Activated CD4-positive, alpha-beta T cell treated with anti-CD3 and anti-CD28 coated beads for 36 hours (primary cell): ENCODE results near the gene EMP1. TPM values are rescaled to one million over a fixed set of nuclear protein-coding genes. Genes with fewer than 3 reads are reported as not detected.

Source experiments
- ATAC-seq: fragments of 200-7000 bp; cut with Tn5 transposase; one replicate; pipeline ENCODE4 v1.10.0; 2021; ENCODE audit warnings: mild to moderate bottlenecking, moderate library complexity
- CTCF ChIA-PET: fragments of 350-600 bp; sonication (Branson Sonifier 250); formaldehyde crosslinking; loops from one replicate; lab custom pipeline; 2021; ENCODE audit warnings: antibody characterized with exemption; lab: Charles Lee
- POLR2A ChIA-PET: fragments of 350-600 bp; sonication (Branson Sonifier 250); formaldehyde crosslinking; loops from one replicate; lab custom pipeline; 2021; ENCODE audit warnings: antibody characterized with exemption, inconsistent platforms; lab: Charles Lee
- DNase-seq: peaks from one replicate; pipeline ENCODE4 v3.0.0-alpha.2; 2020
- H3K27ac Mint-ChIP-seq: one replicate; pipeline ENCODE4 v1.8.0; 2021; ENCODE audit warnings: mixed read lengths
- H3K27me3 Mint-ChIP-seq: one replicate; pipeline ENCODE4 v1.8.0; 2021; ENCODE audit warnings: mixed read lengths
- H3K36me3 Mint-ChIP-seq: one replicate; pipeline ENCODE4 v1.8.0; 2021; ENCODE audit warnings: low read depth, mixed read lengths
- H3K4me1 Mint-ChIP-seq: one replicate; pipeline ENCODE4 v1.8.0; 2021; ENCODE audit warnings: mixed read lengths
- H3K4me3 Mint-ChIP-seq: one replicate; pipeline ENCODE4 v1.8.0; 2021; ENCODE audit warnings: mild to moderate bottlenecking, moderate library complexity, mixed read lengths
- H3K9me3 Mint-ChIP-seq: one replicate; pipeline ENCODE4 v1.8.0; 2021; ENCODE audit warnings: low read depth, mixed read lengths
- intact Hi-C, 2 experiments: fragments of 100-400 bp; cut with DNase I in 1 of 2; cut with micrococcal nuclease in 1 of 2; formaldehyde crosslinking; loops; one replicate each; pipeline versions ENCODE4 v1.14.2 to v1.15.1; 2022 to 2024; cut with DNase I, micrococcal nuclease
- total RNA-seq, 2 experiments: library from RNA; stranded (reverse); gene quantifications; one replicate each; pipeline ENCODE4 v1.2.3, GENCODE V29; 2021

Gene EMP1
- total RNA-seq, 2 experiments from 2014 or later, result 12.9 to 16.6 TPM

GRCh38 chr12:13161172-13161571, 35.4 kb upstream of the EMP1 start:
- CTCF ChIA-PET, result interaction anchor here (0.8 to 1.0 kb wide), 3 partner anchors 10 to 175 kb away, joined by 3 to 4 read pairs (median 4); no protein-coding TSS in a partner anchor
- H3K36me3 Mint-ChIP-seq, result no peaks in the 10 kb centered on the region
- POLR2A ChIA-PET, result no interaction called here
- H3K27ac Mint-ChIP-seq, result no peak overlapping the region
- intact Hi-C loops, result loop anchor here in 1 of 2 experiments (10.0 kb wide), 1 partner anchor 184 kb away; no protein-coding TSS in a partner anchor
- H3K4me1 Mint-ChIP-seq, result peaks cover 19% of the 10 kb centered on the region
- ATAC-seq (no peak), DNase-seq (no peak)
- H3K27me3 Mint-ChIP-seq, result peaks cover 2% of the 10 kb centered on the region
- H3K4me3 Mint-ChIP-seq, result no peak overlapping the region
- H3K9me3 Mint-ChIP-seq, result no peaks in the 10 kb centered on the region

- H3K4me3 Mint-ChIP-seq, result no peak overlapping the region
- DNase-seq, result no peak
- intact Hi-C loops, result loop anchor here in 1 of 2 experiments (10.0 kb wide), 1 partner anchor 182 kb away; no protein-coding TSS in a partner anchor
- no peaks in the 10 kb centered on the region for H3K27me3 Mint-ChIP-seq
- POLR2A ChIA-PET, result interaction anchor here (0.7 kb wide), 1 partner anchor 58 kb away, joined by 3 read pairs; no protein-coding TSS in a partner anchor
- no peaks in the 10 kb centered on the region for H3K36me3 Mint-ChIP-seq
- no peak overlapping the region for H3K27ac Mint-ChIP-seq
- peaks cover 24% of the 10 kb centered on the region for H3K4me1 Mint-ChIP-seq
- no peak for ATAC-seq
- CTCF ChIA-PET, result interaction anchor here (1.0 kb wide), 1 partner anchor 9 kb away, joined by 3 read pairs; no protein-coding TSS in a partner anchor
- no peaks in the 10 kb centered on the region for H3K9me3 Mint-ChIP-seq
Measured at GRCh38 chr12:13162904-13163303, 33.6 kb upstream of the EMP1 start.

GRCh38 chr12:13163868-13164635, 32.5 kb upstream of the EMP1 start:
- no peak overlapping the region for H3K27ac Mint-ChIP-seq

GRCh38 chr12:13164921-13165616, 31.5 kb upstream of the EMP1 start:
- Mint-ChIP-seq H3K36me3 (no peaks in the 10 kb centered on the region), H3K4me1 (peaks cover 24% of the 10 kb centered on the region), H3K4me3 (no peak overlapping the region), H3K27ac (peak overlapping the region; percentile 58), H3K27me3 (peaks cover under 1% of the 10 kb centered on the region), H3K9me3 (no peaks in the 10 kb centered on the region)
- intact Hi-C loops, result loop anchor here (1.0 to 10.0 kb wide), 6 partner anchors 8 to 266 kb away; partner anchors contain the start of genes EMP1 (in 2 of the 2) and GSG1 (in 2 of the 2)
- POLR2A ChIA-PET, result interaction anchor here (0.8 kb wide), 1 partner anchor 63 kb away, joined by 4 read pairs; no protein-coding TSS in a partner anchor
- no peak for ATAC-seq
- CTCF ChIA-PET, result interaction anchor here (0.6 to 1.2 kb wide), 4 partner anchors 9 to 239 kb away, joined by 3 to 8 read pairs (median 4); no protein-coding TSS in a partner anchor
- DNase-seq, result no peak

More at GRCh38 chr12:13163868-13164635, 32.5 kb upstream of the EMP1 start:
- CTCF ChIA-PET, result interaction anchor here (0.6 to 1.2 kb wide), 2 partner anchors 48 to 238 kb away, joined by 3 to 8 read pairs; no protein-coding TSS in a partner anchor
- H3K4me3 Mint-ChIP-seq, result no peak overlapping the region
- ATAC-seq, result no peak
- POLR2A ChIA-PET, result no interaction called here
- intact Hi-C loops, result loop anchor here in 1 of 2 experiments (10.0 kb wide), 1 partner anchor 181 kb away; no protein-coding TSS in a partner anchor
- no peaks in the 10 kb centered on the region for H3K27me3 Mint-ChIP-seq
- no peak for DNase-seq
- H3K4me1 Mint-ChIP-seq, result peaks cover 24% of the 10 kb centered on the region
- H3K36me3 Mint-ChIP-seq, result no peaks in the 10 kb centered on the region
- no peaks in the 10 kb centered on the region for H3K9me3 Mint-ChIP-seq

GRCh38 chr12:13165617-13166041, 30.9 kb upstream of the EMP1 start:
- peak; percentile 92 for DNase-seq
- Mint-ChIP-seq H3K27ac (peak overlapping the region; percentile 58), H3K4me1 (peaks cover 24% of the 10 kb centered on the region), H3K9me3 (no peaks in the 10 kb centered on the region), H3K27me3 (peaks cover 2% of the 10 kb centered on the region), H3K36me3 (no peaks in the 10 kb centered on the region), H3K4me3 (no peak overlapping the region)
- intact Hi-C loops, result loop anchor here (1.0 to 10.0 kb wide), 6 partner anchors 8 to 266 kb away; partner anchors contain the start of genes EMP1 (in 2 of the 2) and GSG1 (in 2 of the 2)
- ChIA-PET CTCF (interaction anchor here (0.9 to 1.2 kb wide), 3 partner anchors 9 to 90 kb away, joined by 3 to 8 read pairs (median 6); no protein-coding TSS in a partner anchor), POLR2A (interaction anchor here (0.8 kb wide), 1 partner anchor 64 kb away, joined by 4 read pairs; no protein-coding TSS in a partner anchor)
- peak; percentile 97 for ATAC-seq

- Mint-ChIP-seq H3K36me3 (no peaks in the 10 kb centered on the region), H3K4me1 (peaks cover 24% of the 10 kb centered on the region), H3K4me3 (no peak overlapping the region), H3K27me3 (peaks cover 9% of the 10 kb centered on the region), H3K27ac (no peak overlapping the region), H3K9me3 (no peaks in the 10 kb centered on the region)
- ATAC-seq, result no peak
- intact Hi-C loops, result loop anchor here in 1 of 2 experiments (10.0 kb wide), 1 partner anchor 178 kb away; no protein-coding TSS in a partner anchor
- ChIA-PET CTCF (interaction anchor here (1.3 kb wide), 1 partner anchor 64 kb away, joined by 4 read pairs; the partner anchor contains the start of gene GSG1), POLR2A (interaction anchor here (0.6 kb wide), 1 partner anchor 187 kb away, joined by 3 read pairs; no protein-coding TSS in a partner anchor)
- DNase-seq, result no peak
Measured at GRCh38 chr12:13167226-13167625, 29.3 kb upstream of the EMP1 start.

GRCh38 chr12:13167906-13168305, 28.6 kb upstream of the EMP1 start:
- no peaks in the 10 kb centered on the region for H3K36me3 Mint-ChIP-seq
- DNase-seq, result no peak
- peaks cover 9% of the 10 kb centered on the region for H3K27me3 Mint-ChIP-seq
- intact Hi-C loops, result loop anchor here in 1 of 2 experiments (10.0 kb wide), 1 partner anchor 177 kb away; no protein-coding TSS in a partner anchor
- H3K4me1 Mint-ChIP-seq, result peaks cover 29% of the 10 kb centered on the region
- H3K9me3 Mint-ChIP-seq, result no peaks in the 10 kb centered on the region
- ChIA-PET CTCF (interaction anchor here (1.3 kb wide), 1 partner anchor 65 kb away, joined by 4 read pairs; the partner anchor contains the start of gene GSG1), POLR2A (no interaction called here)
- no peak for ATAC-seq
- no peak overlapping the region for H3K27ac Mint-ChIP-seq
- H3K4me3 Mint-ChIP-seq, result no peak overlapping the region

GRCh38 chr12:13169272-13169671, 27.3 kb upstream of the EMP1 start:
- no peak overlapping the region for H3K4me3 Mint-ChIP-seq

GRCh38 chr12:13170892-13171490, 25.5 kb upstream of the EMP1 start:
- peaks cover 9% of the 10 kb centered on the region for H3K27me3 Mint-ChIP-seq
- no peaks in the 10 kb centered on the region for H3K9me3 Mint-ChIP-seq
- no peak overlapping the region for H3K4me3 Mint-ChIP-seq
- ChIA-PET CTCF (no interaction called here), POLR2A (no interaction called here)
- H3K4me1 Mint-ChIP-seq, result peaks cover 26% of the 10 kb centered on the region
- intact Hi-C loops, result no loop called here
- H3K27ac Mint-ChIP-seq, result no peak overlapping the region
- DNase-seq (no peak), ATAC-seq (no peak)
- H3K36me3 Mint-ChIP-seq, result no peaks in the 10 kb centered on the region

More at GRCh38 chr12:13169272-13169671, 27.3 kb upstream of the EMP1 start:
- intact Hi-C loops, result loop anchor here in 1 of 2 experiments (10.0 kb wide), 1 partner anchor 176 kb away; no protein-coding TSS in a partner anchor
- ATAC-seq, result no peak
- peaks cover 41% of the 10 kb centered on the region for H3K4me1 Mint-ChIP-seq
- H3K36me3 Mint-ChIP-seq, result no peaks in the 10 kb centered on the region
- ChIA-PET CTCF (interaction anchor here (1.0 kb wide), 1 partner anchor 26 kb away, joined by 3 read pairs; no protein-coding TSS in a partner anchor), POLR2A (no interaction called here)
- no peaks in the 10 kb centered on the region for H3K9me3 Mint-ChIP-seq
- no peak overlapping the region for H3K27ac Mint-ChIP-seq
- H3K27me3 Mint-ChIP-seq, result peaks cover 9% of the 10 kb centered on the region
- no peak for DNase-seq
